Measurements from ENCODE around the gene C22orf39.
A peak's percentile ranks its signal among the peaks of the same experiment; 100 is the strongest.

The C22orf39 gene, protein sequence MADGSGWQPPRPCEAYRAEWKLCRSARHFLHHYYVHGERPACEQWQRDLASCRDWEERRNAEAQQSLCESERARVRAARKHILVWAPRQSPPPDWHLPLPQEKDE

GRCh38 chr22:19447330-19448075 is at the start of gene C22orf39:
TSS of gene C22orf39 (minus strand) at chr22:19447711. CDS start at chr22:19447688, 23 bp downstream.
- Mint-ChIP-seq H3K27ac (peak within 1 kb of the TSS; percentile 85), H3K4me1 (ENCODE audit: low read depth) (peaks cover 45% of the 10 kb centered on the region), H3K36me3 (ENCODE audit: low read depth) (peaks cover 48% of the 10 kb centered on the region), H3K27me3 (no peaks in the 10 kb centered on the region), H3K9me3 (no peaks in the 10 kb centered on the region), H3K4me3 (peak within 1 kb of the TSS; percentile 96)

GRCh38 chr22:19497245-19497644 is 49.7 kb upstream of the C22orf39 start:
- H3K27me3 Mint-ChIP-seq, result no peaks in the 10 kb centered on the region
- no peaks in the 10 kb centered on the region for H3K9me3 Mint-ChIP-seq
- H3K36me3 Mint-ChIP-seq (ENCODE audit: low read depth), result peaks cover 64% of the 10 kb centered on the region
- no peak overlapping the region for H3K27ac Mint-ChIP-seq
- peaks cover 13% of the 10 kb centered on the region for H3K4me1 Mint-ChIP-seq (ENCODE audit: low read depth)
- no peak overlapping the region for H3K4me3 Mint-ChIP-seq

GRCh38 chr22:19496324-19496630 is 48.8 kb upstream of the C22orf39 start:
- peaks cover 17% of the 10 kb centered on the region for H3K4me1 Mint-ChIP-seq (ENCODE audit: low read depth)
- no peak overlapping the region for H3K4me3 Mint-ChIP-seq
- H3K9me3 Mint-ChIP-seq, result no peaks in the 10 kb centered on the region
- H3K36me3 Mint-ChIP-seq (ENCODE audit: low read depth), result peaks cover 67% of the 10 kb centered on the region
- H3K27me3 Mint-ChIP-seq, result no peaks in the 10 kb centered on the region
- no peak overlapping the region for H3K27ac Mint-ChIP-seq

DNA sequence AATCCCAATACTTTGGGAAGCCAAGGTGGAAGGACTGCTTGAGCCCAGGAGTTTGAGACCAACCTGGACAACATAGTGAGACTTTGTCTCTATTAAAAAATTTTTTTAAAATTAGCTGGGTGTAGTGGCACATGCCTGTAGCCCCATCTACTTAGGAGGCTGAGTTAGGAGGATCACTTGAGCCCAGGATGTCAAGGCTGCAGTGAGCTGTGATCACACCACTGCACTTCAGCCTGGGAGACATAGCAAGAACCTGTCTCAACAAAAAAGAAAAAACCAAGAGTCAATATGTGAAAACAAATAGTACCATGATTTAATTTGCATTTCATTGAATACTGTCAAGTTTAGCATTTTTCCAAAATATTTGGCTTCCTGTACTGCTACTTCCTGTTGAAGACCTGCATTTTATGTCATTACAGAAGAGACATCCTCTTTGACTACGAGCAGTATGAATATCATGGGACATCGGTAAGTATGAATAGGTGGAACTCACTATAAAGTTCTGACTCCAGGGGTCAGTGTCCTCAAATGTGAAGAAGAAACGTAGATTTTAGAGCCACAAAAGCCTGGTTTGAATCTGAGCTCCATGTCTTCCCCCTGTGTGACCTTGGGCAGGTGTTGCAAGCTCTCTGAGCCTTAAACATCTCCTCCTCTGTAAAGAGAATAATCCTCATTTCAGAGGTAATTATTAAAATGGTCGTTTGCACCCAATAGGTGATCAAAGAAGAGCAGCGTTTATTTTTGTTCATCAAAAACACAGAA is 48.2 kb upstream of the C22orf39 start:
- peaks cover 17% of the 10 kb centered on the region for H3K4me1 Mint-ChIP-seq (ENCODE audit: low read depth)
- H3K9me3 Mint-ChIP-seq, result no peaks in the 10 kb centered on the region
- no peaks in the 10 kb centered on the region for H3K27me3 Mint-ChIP-seq
- no peak overlapping the region for H3K4me3 Mint-ChIP-seq
- H3K36me3 Mint-ChIP-seq (ENCODE audit: low read depth), result peaks cover 68% of the 10 kb centered on the region
- no peak overlapping the region for H3K27ac Mint-ChIP-seq

DNA sequence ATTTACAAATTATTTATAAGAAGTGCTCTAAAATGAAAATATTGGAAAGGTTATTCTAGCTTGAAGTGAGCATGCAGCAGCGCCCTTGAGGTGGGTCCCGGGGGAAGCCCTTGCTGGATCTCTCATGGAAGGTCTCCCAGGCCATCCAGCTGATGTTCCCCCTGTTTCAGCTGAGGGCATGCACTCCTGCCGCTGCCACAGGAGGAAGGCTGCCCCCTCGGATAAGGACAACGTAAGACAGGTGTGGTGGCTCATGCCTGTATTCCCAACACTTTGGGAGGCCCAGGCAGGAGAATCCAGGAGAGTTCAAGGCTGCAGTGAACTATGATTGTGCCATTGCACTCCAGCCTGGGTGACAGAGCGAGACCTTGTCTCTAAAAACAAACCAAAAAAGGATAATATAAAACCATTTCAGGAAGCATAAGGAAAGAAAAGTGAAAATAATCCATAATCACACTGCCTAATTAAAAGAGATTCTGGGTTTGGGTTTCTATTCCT is 47.2 kb upstream of the C22orf39 start:
- Mint-ChIP-seq H3K4me1 (ENCODE audit: low read depth) (peaks cover 17% of the 10 kb centered on the region), H3K9me3 (no peaks in the 10 kb centered on the region), H3K4me3 (no peak overlapping the region), H3K27ac (no peak overlapping the region), H3K27me3 (no peaks in the 10 kb centered on the region), H3K36me3 (ENCODE audit: low read depth) (peaks cover 73% of the 10 kb centered on the region)

GRCh38 chr22:19494001-19494560 is 46.6 kb upstream of the C22orf39 start:
- Mint-ChIP-seq H3K36me3 (ENCODE audit: low read depth) (peaks cover 77% of the 10 kb centered on the region), H3K4me1 (ENCODE audit: low read depth) (peaks cover 17% of the 10 kb centered on the region), H3K27me3 (no peaks in the 10 kb centered on the region), H3K9me3 (no peaks in the 10 kb centered on the region), H3K4me3 (no peak overlapping the region), H3K27ac (no peak overlapping the region)

DNA sequence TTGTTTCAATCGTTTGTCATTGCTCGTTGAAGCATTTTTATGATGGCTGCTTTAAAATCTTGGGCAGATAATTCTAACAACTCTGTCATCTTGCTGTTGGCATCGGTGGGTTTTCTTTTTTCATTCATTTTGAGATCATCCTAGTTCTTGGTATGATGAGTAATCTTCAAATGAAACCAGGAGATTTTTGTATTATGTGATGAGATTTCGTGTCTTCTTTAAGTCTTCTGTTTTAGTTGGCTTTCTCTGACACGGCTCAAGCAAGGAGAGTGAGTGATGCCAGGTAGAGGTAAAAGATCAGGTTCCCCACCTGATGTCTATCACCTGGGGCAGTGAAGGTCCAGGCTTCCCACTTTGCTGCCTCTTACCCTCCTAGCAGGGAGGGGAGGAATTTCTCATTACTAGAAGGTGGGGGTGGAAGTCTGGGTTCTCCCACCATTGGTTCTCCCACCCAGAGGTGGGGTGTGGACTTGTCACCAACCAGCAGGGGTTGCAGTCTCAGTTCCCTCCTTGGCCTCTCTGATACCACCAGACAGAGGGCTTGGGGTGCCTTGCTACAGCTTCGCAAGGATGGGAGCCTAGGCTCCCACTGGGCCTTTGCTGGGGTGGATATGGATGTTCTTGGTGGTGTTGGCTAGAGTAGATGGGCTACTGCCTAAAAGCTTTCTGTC is 45.1 kb upstream of the C22orf39 start:
- Mint-ChIP-seq H3K27ac (peak overlapping the region; percentile 39), H3K4me1 (ENCODE audit: low read depth) (peaks cover 17% of the 10 kb centered on the region), H3K27me3 (no peaks in the 10 kb centered on the region), H3K9me3 (no peaks in the 10 kb centered on the region), H3K4me3 (no peak overlapping the region), H3K36me3 (ENCODE audit: low read depth) (peaks cover 81% of the 10 kb centered on the region)

DNA sequence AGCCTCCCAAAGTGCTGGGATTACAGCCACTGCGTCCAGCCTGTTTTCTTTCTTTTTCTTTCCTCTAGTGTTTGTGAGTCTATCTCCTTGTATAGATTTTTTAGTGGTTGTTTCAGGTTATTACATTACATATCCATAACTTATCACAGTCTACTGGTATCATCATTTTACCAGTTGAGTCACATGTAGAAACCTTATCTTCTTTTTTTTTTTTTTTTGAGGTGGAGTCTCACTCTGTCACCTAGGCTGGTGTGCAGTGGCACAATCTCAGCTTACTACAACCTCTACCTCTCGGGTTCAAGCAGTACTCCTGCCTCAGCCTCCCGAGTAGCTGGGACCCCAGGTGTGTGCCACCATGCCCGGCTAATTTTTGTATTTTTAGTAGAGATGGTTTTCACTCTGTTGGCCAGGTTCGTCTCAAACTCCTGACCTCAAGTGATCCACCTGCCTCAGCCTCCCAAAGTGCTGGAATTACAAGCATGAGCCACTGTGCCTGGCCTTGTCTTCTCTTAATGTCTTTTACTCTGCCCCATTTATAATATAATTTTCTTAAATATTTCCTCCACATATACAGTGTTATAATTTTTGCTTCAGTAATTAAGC is 43.2 kb upstream of the C22orf39 start:
- Mint-ChIP-seq H3K4me3 (no peak overlapping the region), H3K4me1 (ENCODE audit: low read depth) (peaks cover 13% of the 10 kb centered on the region), H3K36me3 (ENCODE audit: low read depth) (peaks cover 70% of the 10 kb centered on the region), H3K27me3 (no peaks in the 10 kb centered on the region), H3K27ac (no peak overlapping the region), H3K9me3 (no peaks in the 10 kb centered on the region)

GRCh38 chr22:19488884-19489843 is 41.7 kb upstream of the C22orf39 start:
- no peak overlapping the region for H3K4me3 Mint-ChIP-seq
- H3K4me1 Mint-ChIP-seq (ENCODE audit: low read depth), result peaks cover 11% of the 10 kb centered on the region
- no peaks in the 10 kb centered on the region for H3K9me3 Mint-ChIP-seq
- no peaks in the 10 kb centered on the region for H3K27me3 Mint-ChIP-seq
- H3K36me3 Mint-ChIP-seq (ENCODE audit: low read depth), result peaks cover 72% of the 10 kb centered on the region
- H3K27ac Mint-ChIP-seq, result no peak overlapping the region

DNA sequence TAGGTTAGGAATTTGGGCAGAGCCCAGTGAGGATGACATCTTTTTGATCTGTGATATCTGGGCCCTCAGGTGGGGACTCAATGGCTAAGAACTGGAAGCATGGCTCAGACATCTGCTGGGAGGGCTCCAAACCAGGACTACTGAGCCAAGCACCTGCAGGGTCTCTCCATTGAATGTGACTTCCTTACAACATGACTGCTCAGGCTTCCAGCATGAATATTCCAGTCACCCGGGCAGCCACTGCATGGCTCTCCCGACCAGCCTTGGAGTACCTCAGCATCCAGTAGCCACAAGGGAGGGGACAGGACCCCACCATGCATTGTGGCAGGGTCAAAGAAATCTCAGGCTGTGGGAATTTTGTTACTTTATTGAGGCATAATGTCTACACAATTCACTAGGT is 40.8 kb upstream of the C22orf39 start:
- Mint-ChIP-seq H3K27me3 (no peaks in the 10 kb centered on the region), H3K27ac (no peak overlapping the region), H3K9me3 (no peaks in the 10 kb centered on the region), H3K4me1 (ENCODE audit: low read depth) (peaks cover 11% of the 10 kb centered on the region), H3K36me3 (ENCODE audit: low read depth) (peaks cover 71% of the 10 kb centered on the region), H3K4me3 (no peak overlapping the region)

DNA sequence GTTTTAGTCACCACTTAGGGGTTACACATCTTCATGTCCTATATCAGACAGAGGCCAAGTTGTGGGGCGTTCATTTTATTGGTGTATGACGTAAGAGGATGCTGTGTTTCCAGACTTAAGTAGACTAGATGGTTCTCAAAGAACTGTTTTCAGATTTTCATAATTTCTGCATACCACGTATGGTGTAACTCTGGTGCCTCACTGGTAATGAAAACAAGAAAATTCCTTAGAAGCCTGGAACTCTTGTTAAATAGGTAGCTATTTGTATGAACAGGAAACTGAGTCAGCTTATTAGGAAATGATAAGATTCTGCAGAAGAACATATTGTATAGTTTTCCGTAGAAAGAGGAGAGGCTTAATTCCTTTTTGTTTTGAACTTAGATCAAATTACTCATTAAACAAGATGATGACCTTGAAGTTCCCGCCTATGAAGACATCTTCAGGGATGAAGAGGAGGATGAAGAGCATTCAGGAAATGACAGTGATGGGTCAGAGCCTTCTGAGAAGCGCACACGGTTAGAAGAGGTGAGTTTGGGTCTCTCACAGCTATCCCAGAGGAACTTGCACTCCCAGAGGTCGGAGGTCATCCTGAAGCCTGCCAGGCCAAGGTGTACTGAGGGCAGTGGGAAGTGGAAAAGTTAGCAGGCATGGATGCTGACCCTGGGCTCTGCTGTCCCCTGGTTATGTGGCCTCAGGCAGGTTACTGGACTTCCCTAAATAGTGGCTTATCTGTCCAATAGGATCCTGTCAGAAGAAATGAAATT is 36.2 kb upstream of the C22orf39 start:
- Mint-ChIP-seq H3K27ac (no peak overlapping the region), H3K36me3 (ENCODE audit: low read depth) (peaks cover 59% of the 10 kb centered on the region)

DNA sequence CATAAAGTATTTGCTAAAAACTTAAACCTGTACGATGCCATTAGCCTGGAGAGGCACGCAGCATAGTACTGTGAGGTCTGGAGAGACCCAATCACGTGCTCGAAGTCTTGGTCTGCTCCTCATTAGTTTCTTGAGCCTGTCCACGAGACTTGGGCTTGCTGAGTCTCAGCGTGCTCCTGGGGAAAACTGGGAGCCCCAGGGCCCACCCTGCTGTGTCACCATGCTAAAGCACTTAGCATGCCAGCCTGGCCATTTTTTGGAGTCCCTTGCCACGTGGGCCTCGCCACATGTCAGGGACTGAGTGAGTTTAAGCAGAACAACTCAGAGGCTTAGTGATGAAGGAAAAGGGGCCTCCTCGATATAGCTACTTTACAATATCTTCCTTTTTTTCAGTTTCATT is 34.8 kb upstream of the C22orf39 start:
- peaks cover 52% of the 10 kb centered on the region for H3K36me3 Mint-ChIP-seq (ENCODE audit: low read depth)
- peaks cover 25% of the 10 kb centered on the region for H3K4me1 Mint-ChIP-seq (ENCODE audit: low read depth)
- H3K4me3 Mint-ChIP-seq, result no peak overlapping the region
- H3K27ac Mint-ChIP-seq, result no peak overlapping the region
- no peaks in the 10 kb centered on the region for H3K9me3 Mint-ChIP-seq
- H3K27me3 Mint-ChIP-seq, result no peaks in the 10 kb centered on the region

More for the DNA sequence above, 36.2 kb upstream of the C22orf39 start:
- Mint-ChIP-seq H3K4me1 (ENCODE audit: low read depth) (peaks cover 16% of the 10 kb centered on the region), H3K27me3 (no peaks in the 10 kb centered on the region), H3K9me3 (no peaks in the 10 kb centered on the region), H3K4me3 (no peak overlapping the region)

GRCh38 chr22:19480789-19481188 is 33.3 kb upstream of the C22orf39 start:
- H3K27me3 Mint-ChIP-seq, result no peaks in the 10 kb centered on the region
- H3K9me3 Mint-ChIP-seq, result no peaks in the 10 kb centered on the region
- H3K27ac Mint-ChIP-seq, result peak overlapping the region; percentile 99
- H3K4me3 Mint-ChIP-seq, result peak overlapping the region; percentile 94
- H3K36me3 Mint-ChIP-seq (ENCODE audit: low read depth), result peaks cover 46% of the 10 kb centered on the region
- peaks cover 35% of the 10 kb centered on the region for H3K4me1 Mint-ChIP-seq (ENCODE audit: low read depth)

All from stimulated activated naive CD8-positive, alpha-beta T cell treated with anti-CD3 and anti-CD28 coated beads, Interleukin-15, Interleukin-2, amounts not matched to agents 100 ng/mL and 50 ng/mL, for 24 hours (primary cell).